GM23338 (cell line): ENCODE results near the gene TXNDC12. TPM values are rescaled to one million over a fixed set of nuclear protein-coding genes. Genes with fewer than 3 reads are reported as not detected.

Experiments used
- ATAC-seq: fragments of 200-7000 bp; cut with Tn5 transposase; 3 replicates; pipeline ENCODE4 v1.9.1; 2020
- DNase-seq: peaks from one replicate; pipeline ENCODE4 v3.0.0-alpha.2; 2015; ENCODE audit warnings: low spot score
- H2AFZ ChIP-seq: fragments of 200-600 bp; sonication (generic); 2 replicates; pipeline ENCODE4 v1.8.0; 2016; ENCODE audit warnings: antibody characterized with exemption, mild to moderate bottlenecking, moderate library complexity
- H3F3A ChIP-seq: fragments of 200-600 bp; sonication (generic); replicated peaks from 2 replicates; pipeline ENCODE4 v1.8.0; 2017; ENCODE audit warnings: antibody characterized with exemption, mixed run types, low read depth
- H3K27ac ChIP-seq: fragments of 200-600 bp; sonication (generic); 2 replicates; pipeline ENCODE4 v1.6.1; 2016; ENCODE audit warnings: low read depth
- H3K27me3 ChIP-seq: fragments of 200-600 bp; sonication (generic); 2 replicates; pipeline ENCODE4 v1.8.0; 2016; ENCODE audit warnings: mild to moderate bottlenecking, mixed run types, moderate library complexity; ENCODE audit not compliant: insufficient read depth
- H3K36me3 ChIP-seq: fragments of 200-600 bp; sonication (generic); 2 replicates; pipeline ENCODE4 v1.8.0; 2016; ENCODE audit warnings: mild to moderate bottlenecking; ENCODE audit not compliant: insufficient read depth
- H3K4me1 ChIP-seq: fragments of 200-600 bp; sonication (generic); 2 replicates; pipeline ENCODE4 v1.8.0; 2016; ENCODE audit warnings: mild to moderate bottlenecking, moderate library complexity; ENCODE audit not compliant: insufficient read depth
- H3K4me2 ChIP-seq: fragments of 200-600 bp; sonication (generic); 2 replicates; pipeline ENCODE4 v1.7.1; 2017; ENCODE audit warnings: mixed run types
- H3K4me3 ChIP-seq: fragments of 200-600 bp; sonication (generic); 2 replicates; pipeline ENCODE4 v1.6.1; 2016; ENCODE audit warnings: mixed run types
- H3K79me2 ChIP-seq: fragments of 200-600 bp; sonication (generic); replicated peaks from 2 replicates; pipeline ENCODE4 v1.8.0; 2017; ENCODE audit warnings: mild to moderate bottlenecking; ENCODE audit not compliant: insufficient read depth
- H3K9me2 ChIP-seq: fragments of 200-600 bp; sonication (generic); 2 replicates; pipeline ENCODE4 v1.8.0; 2017; ENCODE audit not compliant: insufficient read depth
- H4K20me1 ChIP-seq: fragments of 200-600 bp; sonication (generic); replicated peaks from 2 replicates; pipeline ENCODE4 v1.8.0; 2017; ENCODE audit warnings: mild to moderate bottlenecking; ENCODE audit not compliant: insufficient read depth
- H3K27ac Mint-ChIP-seq: 2 replicates; pipeline ENCODE4 v1.8.0; 2020; ENCODE audit warnings: inconsistent platforms, mild to moderate bottlenecking, moderate library complexity, mixed read lengths
- H3K27me3 Mint-ChIP-seq: 3 replicates; pipeline ENCODE4 v1.8.0; 2022; ENCODE audit warnings: low read depth, mild to moderate bottlenecking, moderate library complexity, mixed read lengths, inconsistent platforms; ENCODE audit not compliant: insufficient read depth, poor library complexity
- H3K36me3 Mint-ChIP-seq: 3 replicates; pipeline ENCODE4 v1.8.0; 2021; ENCODE audit warnings: low read depth, mild to moderate bottlenecking, inconsistent platforms, moderate library complexity, mixed read lengths
- H3K4me1 Mint-ChIP-seq: 3 replicates; pipeline ENCODE4 v1.8.0; 2020; ENCODE audit warnings: mild to moderate bottlenecking, inconsistent platforms, mixed read lengths
- H3K4me3 Mint-ChIP-seq: 3 replicates; pipeline ENCODE4 v1.8.0; 2021; ENCODE audit warnings: moderate library complexity, mild to moderate bottlenecking, inconsistent platforms, mixed read lengths
- H3K9me3 Mint-ChIP-seq: 3 replicates; pipeline ENCODE4 v1.8.0; 2020; ENCODE audit warnings: moderate library complexity, mild to moderate bottlenecking, inconsistent platforms, mixed read lengths
- CREB1 ChIP-seq: fragments of 250-450 bp; sonication (Bioruptor Pico); IDR thresholded peaks from 2 replicates; pipeline ENCODE4 v1.5.0; 2020; ENCODE audit warnings: low read depth, mild to moderate bottlenecking, moderate library complexity
- CTCF ChIP-seq, 2 experiments: fragments of 200-600 bp in 1 of 2; sonication (generic) in 1 of 2; conservative IDR thresholded peaks; 2 replicates each; pipeline versions ENCODE4 v1.5.1 to v1.6.1; 2016 to 2017; ENCODE audit warnings: antibody characterized with exemption in 2 of 2, low read depth in 2 of 2, mild to moderate bottlenecking in 2 of 2, moderate library complexity in 1 of 2
- ETS1 ChIP-seq: IDR thresholded peaks from 2 replicates; pipeline ENCODE4 v1.6.1; 2016; ENCODE audit warnings: antibody characterized with exemption
- EZH2 ChIP-seq: fragments of 200-600 bp; sonication (generic); IDR thresholded peaks from one replicate; pipeline ENCODE4 v1.8.0; 2017; ENCODE audit warnings: antibody characterized with exemption, mild to moderate bottlenecking, low read depth; ENCODE audit not compliant: unreplicated experiment
- EZH2phosphoT487 ChIP-seq: fragments of 200-600 bp; sonication (generic); IDR thresholded peaks from one replicate; pipeline ENCODE4 v1.8.1; 2018; ENCODE audit warnings: antibody characterized with exemption; ENCODE audit not compliant: unreplicated experiment
- JUNB ChIP-seq: IDR thresholded peaks from one replicate; pipeline ENCODE4 v1.6.1; 2016; ENCODE audit warnings: antibody characterized with exemption; ENCODE audit not compliant: unreplicated experiment
- NANOG ChIP-seq: IDR thresholded peaks from 2 replicates; pipeline ENCODE4 v1.6.1; 2016; ENCODE audit warnings: antibody characterized with exemption, borderline replicate concordance
- POLR2AphosphoS5 ChIP-seq: IDR thresholded peaks from 2 replicates; pipeline ENCODE4 v1.6.1; 2016; ENCODE audit warnings: antibody characterized with exemption, low read depth
- REST ChIP-seq: IDR thresholded peaks from one replicate; pipeline ENCODE4 v1.6.1; 2018; ENCODE audit warnings: antibody characterized with exemption; ENCODE audit not compliant: unreplicated experiment
- STAT1 ChIP-seq: IDR thresholded peaks from one replicate; pipeline ENCODE4 v1.6.1; 2016; ENCODE audit warnings: antibody characterized with exemption; ENCODE audit not compliant: unreplicated experiment
- ZNF114 ChIP-seq: fragments of 250-450 bp; sonication (Bioruptor Pico); IDR thresholded peaks from 2 replicates; pipeline ENCODE4 v1.5.0; 2020; ENCODE audit warnings: mild to moderate bottlenecking, moderate library complexity
- ZNF331 ChIP-seq: fragments of 250-450 bp; sonication (Bioruptor Pico); IDR thresholded peaks from 2 replicates; pipeline ENCODE4 v1.5.0; 2020; ENCODE audit warnings: low read depth, mild to moderate bottlenecking, moderate library complexity
- ZNF462 ChIP-seq: fragments of 250-450 bp; sonication (Bioruptor Pico); IDR thresholded peaks from 2 replicates; pipeline ENCODE4 v1.5.0; 2020; ENCODE audit warnings: mild to moderate bottlenecking, moderate library complexity
- polyA plus RNA-seq: library from polyadenylated mRNA; unstranded; fragments of >200 nt; fragmentation: Nextera tagmentation; extraction: Ambion mirVana; gene quantifications from 2 replicates; pipeline ENCODE4 v1.2.1, GENCODE V29; 2016
- total RNA-seq: library from RNA; depleted of rRNA; stranded (reverse); fragments of >200 nt; shearing (Covaris generic); gene quantifications from 2 replicates; pipeline ENCODE4 v1.2.3, GENCODE V29; 2014

The TXNDC12 gene
- total and polyA plus RNA-seq, 2 experiments from 2014 or later, result 68.9 to 88.2 TPM

- no peak overlapping the region for H3K4me2 ChIP-seq
- peaks cover 26% of the 10 kb centered on the region for H4K20me1 ChIP-seq
- DNase-seq (no peak), ATAC-seq (no peak)
- H3K36me3 Mint-ChIP-seq, result peaks cover 70% of the 10 kb centered on the region
- H3K27ac ChIP-seq, result peak overlapping the region; percentile 15; the same call in 1 of the 2 replicates
- H3K9me2 ChIP-seq, result no peaks in the 10 kb centered on the region
- H3K36me3 ChIP-seq, result peaks cover 49% of the 10 kb centered on the region
- no peak overlapping the region for H2AFZ ChIP-seq
- H3K9me3 Mint-ChIP-seq, result no peaks in the 10 kb centered on the region
- no peaks in the 10 kb centered on the region for H3K27me3 ChIP-seq
- no peak overlapping the region for H3K4me3 Mint-ChIP-seq
- H3F3A ChIP-seq, result no peaks in the 10 kb centered on the region
- peaks cover 17% of the 10 kb centered on the region for H3K4me1 Mint-ChIP-seq
- H3K27me3 Mint-ChIP-seq, result peaks cover 5% of the 10 kb centered on the region
- TF ChIP-seq STAT1 (no peak), ZNF462 (CRISPR knock-in tag) (no peak), NANOG (no peak), ZNF331 (CRISPR knock-in tag) (no peak), EZH2phosphoT487 (no peak), EZH2 (no peak), POLR2AphosphoS5 (no peak), CTCF (conservative IDR thresholded peaks at IDR 0.05; ENCODE audit: low read depth in 2 of 2) (no peak), ETS1 (no peak), JUNB (no peak), ZNF114 (CRISPR knock-in tag) (no peak), CREB1 (CRISPR knock-in tag) (no peak), REST (no peak)
- H3K79me2 ChIP-seq, result peaks cover 84% of the 10 kb centered on the region
- no peak overlapping the region for H3K4me3 ChIP-seq
- no peak overlapping the region for H3K27ac Mint-ChIP-seq
- peaks cover 14% of the 10 kb centered on the region for H3K4me1 ChIP-seq
Measured at GRCh38 chr1:52060822-52061221, 5.8 kb upstream of the TXNDC12 start.
